Lung (tissue), 12 donors: ENCODE measurements around the gene ARHGAP15. TPM values are rescaled to one million over a fixed set of nuclear protein-coding genes. Genes with fewer than 3 reads are reported as not detected.
A peak's percentile ranks its signal among the peaks of the same experiment; 100 is the strongest.

ENCODE experiments used
- ATAC-seq: fragments of 200-7000 bp; cut with Tn5 transposase; one replicate; pipeline ENCODE4 v1.9.1; 2020; ENCODE audit warnings: moderate number of reproducible peaks; ENCODE audit not compliant: insufficient read depth, low FRiP score
- DNase-seq, 3 donors: peaks; one replicate each; pipeline ENCODE4 v3.0.0-alpha.2; 2013 to 2017
- H3K27ac ChIP-seq, 2 donors: one replicate each; pipeline ENCODE4 v1.5.1; 2013; ENCODE audit warnings: mild to moderate bottlenecking in 2 of 2, moderate library complexity in 2 of 2, control low read depth in 1 of 2, inconsistent platforms in 1 of 2, low read depth in 1 of 2, low read length in 1 of 2
- H3K27me3 ChIP-seq, 3 donors: one replicate each; pipeline ENCODE4 v1.5.1; 2013; ENCODE audit warnings: low read length in 2 of 3; ENCODE audit not compliant: control insufficient read depth in 3 of 3, insufficient read depth in 3 of 3
- H3K36me3 ChIP-seq, 4 donors: one replicate each; pipeline ENCODE4 v1.5.1; 2013; ENCODE audit warnings: low read length in 4 of 4, mild to moderate bottlenecking in 1 of 4, moderate library complexity in 1 of 4; ENCODE audit not compliant: control insufficient read depth in 4 of 4, insufficient read depth in 4 of 4
- H3K4me1 ChIP-seq, 5 donors: one replicate each; pipeline ENCODE4 v1.5.1; 2013; ENCODE audit warnings: low read length in 5 of 5, mild to moderate bottlenecking in 2 of 5, moderate library complexity in 1 of 5; ENCODE audit not compliant: control insufficient read depth in 5 of 5, insufficient read depth in 5 of 5
- H3K4me3 ChIP-seq: one replicate; pipeline ENCODE4 v1.5.1; 2013; ENCODE audit warnings: mild to moderate bottlenecking, control low read depth, moderate library complexity
- H3K9ac ChIP-seq, 2 donors: one replicate each; pipeline ENCODE4 v1.5.1; 2013; ENCODE audit warnings: low read length in 2 of 2, control low read depth in 1 of 2; ENCODE audit not compliant: insufficient read depth in 1 of 2
- H3K9me3 ChIP-seq, 4 donors: one replicate each; pipeline ENCODE4 v1.5.1; 2013; ENCODE audit warnings: low read length in 3 of 4, mild to moderate bottlenecking in 1 of 4, moderate library complexity in 1 of 4; ENCODE audit not compliant: control insufficient read depth in 4 of 4, insufficient read depth in 3 of 4
- CTCF ChIP-seq: IDR thresholded peaks from 2 replicates; pipeline ENCODE4 v1.5.1; 2012; ENCODE audit warnings: mild to moderate bottlenecking; ENCODE audit errors: control extremely low read depth, extremely low read depth
- WGBS, 2 donors: extraction: QIAGEN DNeasy Blood & Tissue Kit; methylation state at CpG; one replicate each; pipeline ENCODE4 v1.1.7; 2013; 5-methylcytosine and 5-hydroxymethylcytosine counted together
- polyA plus RNA-seq, 2 donors: library from polyadenylated mRNA; stranded (reverse); fragments of 200-250 nt; gene quantifications; one replicate each; pipeline ENCODE4 v1.2.1, GENCODE V29; 2013
- total RNA-seq, 2 donors: library from RNA; depleted of rRNA in 1 of 2; stranded (reverse); fragments of >200 nt in 1 of 2; gene quantifications; one replicate each; pipeline ENCODE4 v1.2.1, GENCODE V29; 2014 to 2021
- donor health status: control.
- donor health status: control.
- donor health status: Bipolar disorder and iron deficiency.
- donor health status: healthy.
- donor health status: DM: yes; HTN: yes; CAD: no.

The ARHGAP15 gene
- total and polyA plus RNA-seq, 4 donors: 5.9 to 74.3 (median 13.2) TPM

DNA sequence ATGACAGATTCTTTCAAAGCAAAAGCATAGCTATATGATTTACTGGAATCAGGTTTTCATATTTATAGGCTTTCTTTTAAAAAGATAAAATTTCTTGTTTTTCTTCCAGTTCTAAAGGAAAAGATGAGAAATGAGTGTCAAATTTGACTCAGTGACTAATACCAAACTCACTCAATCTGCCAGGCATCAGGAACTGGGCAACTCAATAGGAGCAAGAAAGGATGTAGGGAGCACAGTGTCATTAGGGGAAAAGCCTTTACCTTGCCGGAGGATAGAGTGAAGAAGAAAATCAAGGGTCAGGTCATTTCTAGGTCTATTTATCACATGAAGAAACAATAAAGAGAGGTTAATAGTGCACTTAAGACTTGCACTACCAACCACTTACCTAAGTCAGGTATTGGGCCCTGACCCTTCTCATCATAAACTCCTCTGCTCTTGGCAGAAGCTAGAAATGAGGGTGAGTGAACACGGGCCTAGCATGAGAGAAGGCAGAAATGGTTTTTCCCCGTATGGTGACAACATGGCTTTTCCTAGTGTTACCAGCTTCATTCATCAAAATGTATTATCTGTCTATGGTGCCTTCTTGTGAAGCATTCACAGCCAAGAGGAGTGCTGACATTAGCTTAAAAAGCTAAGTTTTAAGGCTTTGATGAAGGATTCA, 151.0 kb downstream of the ARHGAP15 start:
- ATAC-seq: no peak
- Histone ChIP-seq H3K4me1 (peaks cover 0 to 5% (median 0%) of the 10 kb centered on the region in 5 donors), H3K27ac (no peak overlapping the region), H3K27me3 (no peaks in the 10 kb centered on the region), H3K4me3 (no peak overlapping the region), H3K36me3 (no peaks in the 10 kb centered on the region), H3K9ac (no peak overlapping the region), H3K9me3 (no peaks in the 10 kb centered on the region)
- WGBS, 2 donors: 89% methylated on average over 3 of the region's 3 CpGs
- no peak for TF ChIP-seq CTCF
- no peak for DNase-seq

DNA sequence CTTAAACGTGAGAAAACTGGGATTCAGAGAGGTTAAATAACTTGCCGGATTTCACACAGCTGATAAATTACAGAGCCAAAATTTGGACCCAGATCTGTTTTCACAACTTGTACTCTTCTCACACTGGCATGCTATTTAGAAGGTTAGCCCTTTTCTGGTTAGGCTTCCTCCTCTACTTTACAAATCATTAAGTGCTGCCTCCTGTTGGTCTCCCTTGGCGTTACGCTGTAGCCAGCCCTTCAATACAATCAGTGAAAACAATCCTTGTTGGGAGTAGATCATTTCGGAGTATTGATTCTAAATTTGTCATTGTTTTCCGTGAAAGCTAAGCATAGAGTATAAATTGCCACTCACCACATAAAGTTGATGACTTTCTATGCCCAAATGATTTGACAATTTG, 153.5 kb downstream of the ARHGAP15 start:
- peak; percentile 1 for TF ChIP-seq CTCF
- no peak overlapping the region for H3K27ac ChIP-seq
- H3K4me3 ChIP-seq: no peak overlapping the region

DNA sequence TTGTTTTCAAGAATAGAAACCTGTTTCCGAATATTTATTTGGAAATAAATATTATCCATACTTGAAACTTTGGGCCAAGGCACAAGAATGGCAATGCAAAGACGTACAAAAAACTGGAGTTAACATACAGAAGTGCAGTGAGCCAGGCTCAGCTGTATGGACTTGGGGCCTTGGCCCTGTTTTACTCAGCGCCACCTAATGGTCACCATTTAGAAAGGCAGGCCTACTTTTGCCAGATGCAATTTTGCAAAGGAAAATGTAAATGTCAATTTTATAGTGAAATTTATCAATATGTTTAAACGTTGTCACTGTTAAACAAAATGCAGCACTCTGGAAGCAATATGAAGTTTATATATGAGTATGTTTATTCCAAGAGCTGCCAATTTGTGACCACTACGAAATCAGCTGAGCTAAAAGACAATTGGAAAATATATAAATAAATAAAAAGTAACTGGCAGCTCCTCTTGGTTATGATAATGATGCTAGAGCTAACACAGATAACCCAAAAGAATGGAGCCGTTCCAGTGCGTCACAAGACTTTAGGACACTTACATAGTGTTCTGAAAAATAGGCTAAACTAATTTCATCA, 155.0 kb downstream of the ARHGAP15 start:
- peaks cover 0 to 6% (median 0%) of the 10 kb centered on the region in 5 donors for H3K4me1 ChIP-seq
- ATAC-seq: no peak
- peak; percentile 19 for TF ChIP-seq CTCF
- H3K9ac ChIP-seq: no peak overlapping the region
- H3K9me3 ChIP-seq: no peaks in the 10 kb centered on the region
- peak in 1 of 3 donors; percentile 30 for DNase-seq
- H3K36me3 ChIP-seq: no peaks in the 10 kb centered on the region
- no peak overlapping the region for H3K27ac ChIP-seq
- H3K27me3 ChIP-seq: no peaks in the 10 kb centered on the region
- H3K4me3 ChIP-seq: no peak overlapping the region
- WGBS, 2 donors: 62 to 63% methylated on average over 7 of the region's 7 CpGs

More for the DNA sequence above, 153.5 kb downstream of the ARHGAP15 start:
- Histone ChIP-seq H3K9me3 (no peaks in the 10 kb centered on the region), H3K27me3 (no peaks in the 10 kb centered on the region), H3K36me3 (no peaks in the 10 kb centered on the region), H3K9ac (no peak overlapping the region), H3K4me1 (no peaks in the 10 kb centered on the region)
- 91 to 95% methylated on average over 6 of the region's 6 CpGs for WGBS, 2 donors
- DNase-seq (no peak), ATAC-seq (no peak)

DNA sequence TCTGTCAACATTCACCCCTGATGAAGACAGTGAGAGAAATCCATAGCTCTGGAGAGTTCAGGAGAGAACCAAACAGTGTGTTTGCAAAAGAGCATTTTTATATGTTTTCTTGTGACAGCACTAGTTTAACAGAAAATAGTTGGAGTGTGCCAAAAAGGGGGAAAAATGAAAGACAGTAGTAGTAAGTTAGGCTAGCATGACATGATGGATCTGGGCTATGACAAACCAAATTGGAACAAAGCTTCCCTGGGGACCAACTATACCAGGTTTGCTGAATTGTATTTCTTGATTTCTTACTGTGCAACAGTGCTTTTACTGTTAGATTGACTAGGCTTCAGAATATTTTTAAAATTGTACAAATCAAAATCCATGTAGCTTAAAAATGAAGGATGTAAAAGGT, 159.8 kb downstream of the ARHGAP15 start:
- Histone ChIP-seq H3K9me3 (no peaks in the 10 kb centered on the region), H3K36me3 (no peaks in the 10 kb centered on the region), H3K4me3 (no peak overlapping the region), H3K9ac (no peak overlapping the region), H3K27me3 (no peaks in the 10 kb centered on the region), H3K27ac (no peak overlapping the region), H3K4me1 (peaks cover 0 to 18% (median 0%) of the 10 kb centered on the region in 5 donors)
- DNase-seq (no peak), ATAC-seq (no peak)
- TF ChIP-seq CTCF: no peak
